Gastrocnemius medialis (tissue), 4 donors: Measurements from ENCODE around the gene CD151. TPM values are rescaled to one million over a fixed set of nuclear protein-coding genes. Genes with fewer than 3 reads are reported as not detected.

Experiments
- ATAC-seq, 2 donors: fragments of 150-250 bp; one replicate each; pipeline ENCODE4 v1.9.1; 2016
- DNase-seq, 2 donors: peaks; one replicate each; pipeline ENCODE4 v3.0.0-alpha.2; 2019
- H3K27ac ChIP-seq, 4 donors: fragments of 200-600 bp; sonication (generic); 1 replicate in 1 of 4; 2 replicates in 3 of 4; pipeline ENCODE4 v1.5.1; 2016 to 2018; ENCODE audit warnings: mild to moderate bottlenecking in 2 of 4, moderate library complexity in 1 of 4
- H3K27me3 ChIP-seq, 3 donors: fragments of 200-600 bp; sonication (generic) in 2 of 3; 1 replicate in 1 of 3; 2 replicates in 2 of 3; pipeline versions ENCODE4 v1.5.1 to v1.6.0; 2016 to 2019; ENCODE audit warnings: mild to moderate bottlenecking in 1 of 3, moderate library complexity in 1 of 3
- H3K36me3 ChIP-seq, 2 donors: fragments of 200-600 bp; sonication (generic) in 1 of 2; one replicate each; pipeline ENCODE4 v1.5.1; 2017 to 2018
- H3K4me1 ChIP-seq, 2 donors: fragments of 200-600 bp; sonication (generic) in 1 of 2; one replicate each; pipeline ENCODE4 v1.5.1; 2016 to 2017; ENCODE audit warnings: mild to moderate bottlenecking in 2 of 2
- H3K4me3 ChIP-seq, 4 donors: fragments of 200-600 bp; sonication (generic) in 3 of 4; 1 replicate in 1 of 4; 2 replicates in 3 of 4; pipeline ENCODE4 v1.5.1; 2016 to 2019; ENCODE audit warnings: mild to moderate bottlenecking in 2 of 4
- H3K9me3 ChIP-seq, 3 donors: fragments of 200-600 bp; sonication (generic) in 2 of 3; 1 replicate in 1 of 3; 2 replicates in 2 of 3; pipeline ENCODE4 v1.5.1; 2016 to 2019
- CTCF ChIP-seq, 5 experiments: fragments of 450-650 bp in 3 of 5; fragments of 200-600 bp in 2 of 5; sonication (generic) in 2 of 5; IDR thresholded peaks in 4 of 5; conservative IDR thresholded peaks in 1 of 5; 1 replicate in 4 of 5; 2 replicates in 1 of 5; pipeline ENCODE4 v1.5.1; 2016 to 2019; ENCODE audit warnings: antibody characterized with exemption in 5 of 5, mild to moderate bottlenecking in 3 of 5, moderate library complexity in 3 of 5
- POLR2A ChIP-seq, 2 donors: fragments of 450-650 bp; IDR thresholded peaks; one replicate each; pipeline ENCODE4 v1.6.1; 2017; ENCODE audit warnings: antibody characterized with exemption in 2 of 2, mild to moderate bottlenecking in 2 of 2, moderate library complexity in 2 of 2
- in situ Hi-C, 4 donors: fragments of 200-750 bp; cut with MboI; loops; one replicate each; pipeline versions ENCODE4 v1.15.0 to v1.8.0; 2017; ENCODE audit warnings: low sequenced_read_pairs in 4 of 4
- intact Hi-C: fragments of 100-400 bp; cut with DNase I; formaldehyde crosslinking; loops from one replicate; pipeline ENCODE4 v1.15.1; 2023; ENCODE audit warnings: low total_unique reads
- total RNA-seq, 4 donors: library from RNA; depleted of rRNA; stranded (reverse); fragments of >200 nt; gene quantifications; one replicate each; pipeline versions ENCODE4 v1.1.0 to v1.2.3, GENCODE V29; 2016

Gene CD151
- total RNA-seq, 4 donors from 2014 or later = 77.0 to 206 (median 169) TPM

- peak; percentile 61 for ATAC-seq
- intact Hi-C loops (loop anchor here (1.0 kb wide), 1 partner anchor 10 kb away; the partner anchor contains the start of gene RPLP2), in situ Hi-C loops (no loop called here)
- peak in 4 of 5 experiments; percentile 29 to 61 (median 36) for TF ChIP-seq CTCF (IDR thresholded peaks at IDR 0.05 in 4 of 5, conservative IDR thresholded peaks at IDR 0.05 in 1 of 5)
- peak; percentile 99 for TF ChIP-seq POLR2A (IDR thresholded peaks at IDR 0.05)
- peak overlapping the region; percentile 93 to 100 (median 98) for H3K27ac ChIP-seq
- H3K4me1 ChIP-seq = peaks cover 27 to 39% of the 10 kb centered on the region in 2 donors
- H3K36me3 ChIP-seq = peaks cover 0 to 26% of the 10 kb centered on the region in 2 donors
- DNase-seq = peak; percentile 90 to 93
- H3K27me3 ChIP-seq = no peaks in the 10 kb centered on the region
- no peaks in the 10 kb centered on the region for H3K9me3 ChIP-seq
- H3K4me3 ChIP-seq = peak overlapping the region; percentile 68 to 100 (median 82)
Measured at GRCh38 chr11:819129-819931, 13.4 kb upstream of the CD151 start.

- in situ Hi-C loops = no loop called here
- H3K27ac ChIP-seq = peak overlapping the region; percentile 93 to 100 (median 98)
Measured at GRCh38 chr11:819943-820649, 12.7 kb upstream of the CD151 start.

GRCh38 chr11:820655-821511, 11.9 kb upstream of the CD151 start:
- Histone ChIP-seq H3K27me3 (peaks cover 0 to 5% (median 2%) of the 10 kb centered on the region in 3 donors), H3K4me3 (peak overlapping the region; percentile 68 to 100 (median 82)), H3K27ac (peak overlapping the region; percentile 93 to 100 (median 98)), H3K4me1 (peaks cover 27 to 44% of the 10 kb centered on the region in 2 donors), H3K9me3 (no peaks in the 10 kb centered on the region), H3K36me3 (peaks cover 0 to 27% of the 10 kb centered on the region in 2 donors)
- peak in 1 of 2 donors; percentile 34 for TF ChIP-seq POLR2A (IDR thresholded peaks at IDR 0.05)
- no peak for TF ChIP-seq CTCF (IDR thresholded peaks at IDR 0.05 in 4 of 5, conservative IDR thresholded peaks at IDR 0.05 in 1 of 5)
- DNase-seq (peak; percentile 88 to 97), ATAC-seq (peak; percentile 66 to 71)
- intact Hi-C loops = loop anchor here (2.0 kb wide), 1 partner anchor 22 kb away; the partner anchor contains the start of genes POLR2L and TSPAN4
- in situ Hi-C loops = no loop called here

More at GRCh38 chr11:819943-820649, 12.7 kb upstream of the CD151 start:
- DNase-seq (peak; percentile 95), ATAC-seq (peak; percentile 49 to 63)
- TF ChIP-seq POLR2A (IDR thresholded peaks at IDR 0.05) (peak; percentile 55 to 74), CTCF (IDR thresholded peaks at IDR 0.05 in 4 of 5, conservative IDR thresholded peaks at IDR 0.05 in 1 of 5) (no peak)
- H3K36me3 ChIP-seq = peaks cover 0 to 26% of the 10 kb centered on the region in 2 donors
- peaks cover 27 to 44% of the 10 kb centered on the region in 2 donors for H3K4me1 ChIP-seq
- intact Hi-C loops = loop anchor here (1.0 to 2.0 kb wide), 2 partner anchors 11 to 23 kb away; partner anchors contain the start of genes POLR2L, RPLP2 and TSPAN4
- H3K9me3 ChIP-seq = no peaks in the 10 kb centered on the region
- no peaks in the 10 kb centered on the region for H3K27me3 ChIP-seq
- peak overlapping the region; percentile 68 to 100 (median 82) for H3K4me3 ChIP-seq
